SH-SY5Y (cell line): ENCODE data around the gene FAM98B.

Experiments
- GATA2 ChIP-seq: IDR thresholded peaks from 2 replicates; pipeline ENCODE4 v1.6.1; 2011; ENCODE audit warnings: mild to moderate bottlenecking, low read depth, low read length
- GATA3 ChIP-seq: IDR thresholded peaks from 2 replicates; pipeline ENCODE4 v1.6.1; 2011; ENCODE audit warnings: low read depth, mild to moderate bottlenecking, low read length, moderate library complexity

- TF ChIP-seq GATA2 (no peak), GATA3 (no peak)
Observed at GRCh38 chr15:38507570-38507969, 53.6 kb downstream of the FAM98B start.
